Neural progenitor cell (in vitro differentiated cells): ENCODE data around the gene ZNF674. TPM values are rescaled to one million over a fixed set of nuclear protein-coding genes. Genes with fewer than 3 reads are reported as not detected.

Source experiments
- DNase-seq: peaks from one replicate; pipeline ENCODE4 v3.0.0-alpha.2; 2016; ENCODE audit warnings: low spot score
- H2AFZ ChIP-seq: fragments of 200-600 bp; sonication (generic); replicated peaks from 2 replicates; pipeline ENCODE4 v1.6.1; 2016; ENCODE audit warnings: antibody characterized with exemption
- H3F3A ChIP-seq: fragments of 200-600 bp; sonication (generic); 2 replicates; pipeline ENCODE4 v1.6.1; 2016; ENCODE audit warnings: antibody characterized with exemption, low read depth
- H3K27ac ChIP-seq: fragments of 200-600 bp; sonication (generic); 2 replicates; pipeline ENCODE4 v1.5.1; 2016; ENCODE audit warnings: mild to moderate bottlenecking
- H3K27me3 ChIP-seq: fragments of 200-600 bp; sonication (generic); 2 replicates; pipeline ENCODE4 v1.6.1; 2016; ENCODE audit warnings: mild to moderate bottlenecking, moderate library complexity
- H3K36me3 ChIP-seq: fragments of 200-600 bp; sonication (generic); 2 replicates; pipeline ENCODE4 v1.5.1; 2016
- H3K4me1 ChIP-seq: fragments of 200-600 bp; sonication (generic); 2 replicates; pipeline ENCODE4 v1.6.1; 2016; ENCODE audit warnings: mixed run types
- H3K4me2 ChIP-seq: fragments of 200-600 bp; sonication (generic); 2 replicates; pipeline ENCODE4 v1.6.1; 2016
- H3K4me3 ChIP-seq: fragments of 200-600 bp; sonication (generic); 2 replicates; pipeline ENCODE4 v1.5.1; 2016
- H3K79me2 ChIP-seq: fragments of 200-600 bp; sonication (generic); 2 replicates; pipeline ENCODE4 v1.6.1; 2016; ENCODE audit warnings: low read depth
- H3K9ac ChIP-seq: fragments of 200-600 bp; sonication (generic); 2 replicates; pipeline ENCODE4 v1.6.1; 2016
- H3K9me3 ChIP-seq: fragments of 200-600 bp; sonication (generic); 2 replicates; pipeline ENCODE4 v1.5.1; 2016; ENCODE audit warnings: low read depth
- H4K20me1 ChIP-seq: fragments of 200-600 bp; sonication (generic); 2 replicates; pipeline ENCODE4 v1.6.1; 2016; ENCODE audit warnings: low read depth
- H3K27ac Mint-ChIP-seq: 3 replicates; pipeline ENCODE4 v1.8.0; 2021; ENCODE audit warnings: mixed read lengths
- H3K27me3 Mint-ChIP-seq: 2 replicates; pipeline ENCODE4 v1.8.0; 2022; ENCODE audit warnings: low read depth, mild to moderate bottlenecking, inconsistent platforms, moderate library complexity, mixed read lengths; ENCODE audit not compliant: insufficient read depth
- H3K36me3 Mint-ChIP-seq: 3 replicates; pipeline ENCODE4 v1.8.0; 2021; ENCODE audit warnings: mixed read lengths
- H3K4me1 Mint-ChIP-seq: 3 replicates; pipeline ENCODE4 v1.8.0; 2021; ENCODE audit warnings: mixed read lengths
- H3K4me3 Mint-ChIP-seq: 3 replicates; pipeline ENCODE4 v1.8.0; 2021; ENCODE audit warnings: mild to moderate bottlenecking, moderate library complexity, mixed read lengths
- H3K9me3 Mint-ChIP-seq: 3 replicates; pipeline ENCODE4 v1.8.0; 2020; ENCODE audit warnings: mixed read lengths
- CTCF ChIP-seq: fragments of 200-600 bp; sonication (generic); IDR thresholded peaks from 2 replicates; pipeline ENCODE4 v1.5.1; 2017; ENCODE audit warnings: antibody characterized with exemption, mild to moderate bottlenecking
- EZH2 ChIP-seq: fragments of 200-600 bp; sonication (generic); IDR thresholded peaks from 2 replicates; pipeline ENCODE4 v1.6.1; 2017; ENCODE audit warnings: antibody characterized with exemption, mild to moderate bottlenecking, moderate library complexity
- EZH2phosphoT487 ChIP-seq: fragments of 200-600 bp; sonication (generic); IDR thresholded peaks from 2 replicates; pipeline ENCODE4 v1.6.1; 2017; ENCODE audit warnings: antibody characterized with exemption
- total RNA-seq: library from RNA; depleted of rRNA; stranded (reverse); fragments of >200 nt; gene quantifications from 2 replicates; pipeline ENCODE4 v1.2.3, GENCODE V29; 2015; ENCODE audit warnings: low replicate concordance

The ZNF674 gene
- total RNA-seq, 1 donor from 2014 or later = 3.9 TPM

GRCh38 chrX:46579250-46579649 lies 34.0 kb upstream of the ZNF674 start:
- Histone ChIP-seq H3K79me2 (peaks cover 7% of the 10 kb centered on the region), H3K27me3 (peaks cover 17% of the 10 kb centered on the region), H3F3A (no peaks in the 10 kb centered on the region), H3K4me1 (peaks cover 3% of the 10 kb centered on the region), H2AFZ (no peak overlapping the region), H3K4me2 (no peak overlapping the region), H3K36me3 (no peaks in the 10 kb centered on the region), H3K9me3 (no peaks in the 10 kb centered on the region), H3K4me3 (no peak overlapping the region), H4K20me1 (peaks cover 9% of the 10 kb centered on the region), H3K27ac (no peak overlapping the region), H3K9ac (no peak overlapping the region)
- DNase-seq = no peak
- H3K27me3 Mint-ChIP-seq = peaks cover 2% of the 10 kb centered on the region
- peaks cover 4% of the 10 kb centered on the region for H3K9me3 Mint-ChIP-seq
- TF ChIP-seq EZH2phosphoT487 (no peak), EZH2 (no peak), CTCF (no peak)
- no peaks in the 10 kb centered on the region for H3K36me3 Mint-ChIP-seq
- H3K4me3 Mint-ChIP-seq = no peak overlapping the region
- peaks cover 23% of the 10 kb centered on the region for H3K4me1 Mint-ChIP-seq
- no peak overlapping the region for H3K27ac Mint-ChIP-seq

- peaks cover 12% of the 10 kb centered on the region for H3K4me1 Mint-ChIP-seq
- H3K79me2 ChIP-seq = no peaks in the 10 kb centered on the region
- H3K27ac Mint-ChIP-seq = no peak overlapping the region
- H3K4me3 Mint-ChIP-seq = no peak overlapping the region
- H3K9me3 ChIP-seq = no peaks in the 10 kb centered on the region
- no peaks in the 10 kb centered on the region for H3K4me1 ChIP-seq
- no peak for DNase-seq
- H3K27me3 ChIP-seq = peaks cover 19% of the 10 kb centered on the region
- peaks cover 2% of the 10 kb centered on the region for H3K27me3 Mint-ChIP-seq
- peaks cover 9% of the 10 kb centered on the region for H4K20me1 ChIP-seq
- TF ChIP-seq EZH2phosphoT487 = no peak
- no peak for TF ChIP-seq EZH2
- TF ChIP-seq CTCF = no peak
- no peak overlapping the region for H3K4me3 ChIP-seq
- no peaks in the 10 kb centered on the region for H3K36me3 ChIP-seq
- peaks cover 5% of the 10 kb centered on the region for H3F3A ChIP-seq
- peaks cover 3% of the 10 kb centered on the region for H3K9me3 Mint-ChIP-seq
- H2AFZ ChIP-seq = no peak overlapping the region
- no peak overlapping the region for H3K9ac ChIP-seq
- no peak overlapping the region for H3K4me2 ChIP-seq
- no peak overlapping the region for H3K27ac ChIP-seq
- no peaks in the 10 kb centered on the region for H3K36me3 Mint-ChIP-seq
Observed at GRCh38 chrX:46577221-46578005, 32.2 kb upstream of the ZNF674 start.

- H3K27ac Mint-ChIP-seq = no peak overlapping the region
- H3K9ac ChIP-seq = no peak overlapping the region
- no peak for DNase-seq
Observed at GRCh38 chrX:46576458-46576857, 31.2 kb upstream of the ZNF674 start.

More at GRCh38 chrX:46576458-46576857, 31.2 kb upstream of the ZNF674 start:
- Mint-ChIP-seq H3K4me3 (peak overlapping the region; percentile 76), H3K4me1 (peaks cover 10% of the 10 kb centered on the region), H3K27me3 (peaks cover 3% of the 10 kb centered on the region), H3K36me3 (no peaks in the 10 kb centered on the region), H3K9me3 (peaks cover 6% of the 10 kb centered on the region)
- TF ChIP-seq EZH2phosphoT487 = no peak
- TF ChIP-seq CTCF = no peak
- no peak for TF ChIP-seq EZH2
- Histone ChIP-seq H3K79me2 (no peaks in the 10 kb centered on the region), H3K27ac (no peak overlapping the region), H3K9me3 (no peaks in the 10 kb centered on the region), H2AFZ (no peak overlapping the region), H3K4me1 (no peaks in the 10 kb centered on the region), H3K4me3 (peak overlapping the region; percentile 59), H3K4me2 (peak overlapping the region; percentile 85), H3K36me3 (no peaks in the 10 kb centered on the region), H3K27me3 (peaks cover 19% of the 10 kb centered on the region), H4K20me1 (peaks cover 9% of the 10 kb centered on the region), H3F3A (peaks cover 5% of the 10 kb centered on the region)
